ENCODE data around the gene EGLN2.

EGLN2 gene

GRCh38 chr19:40806423-40807146 lies 7.6 kb downstream of the EGLN2 start (continued):
- TF ChIP-seq ZNF362 (tag by site-specific recombination; IDR thresholded peaks at IDR 0.05) (no peak), ZNF398 (tag by site-specific recombination; IDR thresholded peaks at IDR 0.05) (no peak), ZNF175 (tag by site-specific recombination; IDR thresholded peaks at IDR 0.05) (no peak), ZNF626 (tag by site-specific recombination; IDR thresholded peaks at IDR 0.05) (no peak), ZNF501 (tag by site-specific recombination; IDR thresholded peaks at IDR 0.05) (peak; percentile 59), ZNF138 (tag by site-specific recombination; IDR thresholded peaks at IDR 0.05; ENCODE audit: borderline replicate concordance) (no peak), KLF10 (tag by site-specific recombination; IDR thresholded peaks at IDR 0.05) (no peak), ZNF549 (tag by site-specific recombination; IDR thresholded peaks at IDR 0.05) (no peak), TCF7L2 (IDR thresholded peaks at IDR 0.05; ENCODE audit: borderline replicate concordance, low read depth, low read length) (no peak), ZBTB21 (tag by site-specific recombination; IDR thresholded peaks at IDR 0.05) (0 out of 2 replicates have a peak, but pooled peaks have one; percentile 23), ZSCAN30 (tag by site-specific recombination; IDR thresholded peaks at IDR 0.05) (peak; percentile 96), ZNF169 (tag by site-specific recombination; IDR thresholded peaks at IDR 0.05) (no peak), ZNF202 (tag by site-specific recombination; IDR thresholded peaks at IDR 0.05; ENCODE audit: borderline replicate concordance) (no peak), ZNF768 (tag by site-specific recombination; IDR thresholded peaks at IDR 0.05) (no peak; the same call in 1 of the 2 replicates), ZNF623 (tag by site-specific recombination; IDR thresholded peaks at IDR 0.05) (no peak), ZSCAN16 (tag by site-specific recombination; IDR thresholded peaks at IDR 0.05) (no peak), ZNF121 (tag by site-specific recombination; IDR thresholded peaks at IDR 0.05) (no peak), ZNF777 (tag by site-specific recombination; IDR thresholded peaks at IDR 0.05; ENCODE audit: borderline replicate concordance) (no peak), ZNF37A (tag by site-specific recombination; IDR thresholded peaks at IDR 0.05) (no peak), ZNF488 (tag by site-specific recombination; IDR thresholded peaks at IDR 0.05) (no peak)
- TF ChIP-seq, protein P1, sequence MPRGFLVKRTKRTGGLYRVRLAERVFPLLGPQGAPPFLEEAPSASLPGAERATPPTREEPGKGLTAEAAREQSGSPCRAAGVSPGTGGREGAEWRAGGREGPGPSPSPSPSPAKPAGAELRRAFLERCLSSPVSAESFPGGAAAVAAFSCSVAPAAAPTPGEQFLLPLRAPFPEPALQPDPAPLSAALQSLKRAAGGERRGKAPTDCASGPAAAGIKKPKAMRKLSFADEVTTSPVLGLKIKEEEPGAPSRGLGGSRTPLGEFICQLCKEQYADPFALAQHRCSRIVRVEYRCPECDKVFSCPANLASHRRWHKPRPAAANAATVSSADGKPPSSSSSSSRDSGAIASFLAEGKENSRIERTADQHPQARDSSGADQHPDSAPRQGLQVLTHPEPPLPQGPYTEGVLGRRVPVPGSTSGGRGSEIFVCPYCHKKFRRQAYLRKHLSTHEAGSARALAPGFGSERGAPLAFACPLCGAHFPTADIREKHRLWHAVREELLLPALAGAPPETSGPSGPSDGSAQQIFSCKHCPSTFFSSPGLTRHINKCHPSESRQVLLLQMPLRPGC (tag by site-specific recombination; IDR thresholded peaks at IDR 0.05), result no peak
- TF ChIP-seq, protein P2, sequence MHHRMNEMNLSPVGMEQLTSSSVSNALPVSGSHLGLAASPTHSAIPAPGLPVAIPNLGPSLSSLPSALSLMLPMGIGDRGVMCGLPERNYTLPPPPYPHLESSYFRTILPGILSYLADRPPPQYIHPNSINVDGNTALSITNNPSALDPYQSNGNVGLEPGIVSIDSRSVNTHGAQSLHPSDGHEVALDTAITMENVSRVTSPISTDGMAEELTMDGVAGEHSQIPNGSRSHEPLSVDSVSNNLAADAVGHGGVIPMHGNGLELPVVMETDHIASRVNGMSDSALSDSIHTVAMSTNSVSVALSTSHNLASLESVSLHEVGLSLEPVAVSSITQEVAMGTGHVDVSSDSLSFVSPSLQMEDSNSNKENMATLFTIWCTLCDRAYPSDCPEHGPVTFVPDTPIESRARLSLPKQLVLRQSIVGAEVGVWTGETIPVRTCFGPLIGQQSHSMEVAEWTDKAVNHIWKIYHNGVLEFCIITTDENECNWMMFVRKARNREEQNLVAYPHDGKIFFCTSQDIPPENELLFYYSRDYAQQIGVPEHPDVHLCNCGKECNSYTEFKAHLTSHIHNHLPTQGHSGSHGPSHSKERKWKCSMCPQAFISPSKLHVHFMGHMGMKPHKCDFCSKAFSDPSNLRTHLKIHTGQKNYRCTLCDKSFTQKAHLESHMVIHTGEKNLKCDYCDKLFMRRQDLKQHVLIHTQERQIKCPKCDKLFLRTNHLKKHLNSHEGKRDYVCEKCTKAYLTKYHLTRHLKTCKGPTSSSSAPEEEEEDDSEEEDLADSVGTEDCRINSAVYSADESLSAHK (tag by site-specific recombination; IDR thresholded peaks at IDR 0.05), result no peak; the same call in 1 of the 2 replicates
- TF ChIP-seq, protein P3, sequence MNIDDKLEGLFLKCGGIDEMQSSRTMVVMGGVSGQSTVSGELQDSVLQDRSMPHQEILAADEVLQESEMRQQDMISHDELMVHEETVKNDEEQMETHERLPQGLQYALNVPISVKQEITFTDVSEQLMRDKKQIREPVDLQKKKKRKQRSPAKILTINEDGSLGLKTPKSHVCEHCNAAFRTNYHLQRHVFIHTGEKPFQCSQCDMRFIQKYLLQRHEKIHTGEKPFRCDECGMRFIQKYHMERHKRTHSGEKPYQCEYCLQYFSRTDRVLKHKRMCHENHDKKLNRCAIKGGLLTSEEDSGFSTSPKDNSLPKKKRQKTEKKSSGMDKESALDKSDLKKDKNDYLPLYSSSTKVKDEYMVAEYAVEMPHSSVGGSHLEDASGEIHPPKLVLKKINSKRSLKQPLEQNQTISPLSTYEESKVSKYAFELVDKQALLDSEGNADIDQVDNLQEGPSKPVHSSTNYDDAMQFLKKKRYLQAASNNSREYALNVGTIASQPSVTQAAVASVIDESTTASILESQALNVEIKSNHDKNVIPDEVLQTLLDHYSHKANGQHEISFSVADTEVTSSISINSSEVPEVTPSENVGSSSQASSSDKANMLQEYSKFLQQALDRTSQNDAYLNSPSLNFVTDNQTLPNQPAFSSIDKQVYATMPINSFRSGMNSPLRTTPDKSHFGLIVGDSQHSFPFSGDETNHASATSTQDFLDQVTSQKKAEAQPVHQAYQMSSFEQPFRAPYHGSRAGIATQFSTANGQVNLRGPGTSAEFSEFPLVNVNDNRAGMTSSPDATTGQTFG (tag by site-specific recombination; IDR thresholded peaks at IDR 0.05; ENCODE audit: borderline replicate concordance), result no peak
- TF ChIP-seq, protein P4, sequence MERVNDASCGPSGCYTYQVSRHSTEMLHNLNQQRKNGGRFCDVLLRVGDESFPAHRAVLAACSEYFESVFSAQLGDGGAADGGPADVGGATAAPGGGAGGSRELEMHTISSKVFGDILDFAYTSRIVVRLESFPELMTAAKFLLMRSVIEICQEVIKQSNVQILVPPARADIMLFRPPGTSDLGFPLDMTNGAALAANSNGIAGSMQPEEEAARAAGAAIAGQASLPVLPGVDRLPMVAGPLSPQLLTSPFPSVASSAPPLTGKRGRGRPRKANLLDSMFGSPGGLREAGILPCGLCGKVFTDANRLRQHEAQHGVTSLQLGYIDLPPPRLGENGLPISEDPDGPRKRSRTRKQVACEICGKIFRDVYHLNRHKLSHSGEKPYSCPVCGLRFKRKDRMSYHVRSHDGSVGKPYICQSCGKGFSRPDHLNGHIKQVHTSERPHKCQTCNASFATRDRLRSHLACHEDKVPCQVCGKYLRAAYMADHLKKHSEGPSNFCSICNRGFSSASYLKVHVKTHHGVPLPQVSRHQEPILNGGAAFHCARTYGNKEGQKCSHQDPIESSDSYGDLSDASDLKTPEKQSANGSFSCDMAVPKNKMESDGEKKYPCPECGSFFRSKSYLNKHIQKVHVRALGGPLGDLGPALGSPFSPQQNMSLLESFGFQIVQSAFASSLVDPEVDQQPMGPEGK (tag by site-specific recombination; IDR thresholded peaks at IDR 0.05), result peak; percentile 85
- TF ChIP-seq, protein P5, sequence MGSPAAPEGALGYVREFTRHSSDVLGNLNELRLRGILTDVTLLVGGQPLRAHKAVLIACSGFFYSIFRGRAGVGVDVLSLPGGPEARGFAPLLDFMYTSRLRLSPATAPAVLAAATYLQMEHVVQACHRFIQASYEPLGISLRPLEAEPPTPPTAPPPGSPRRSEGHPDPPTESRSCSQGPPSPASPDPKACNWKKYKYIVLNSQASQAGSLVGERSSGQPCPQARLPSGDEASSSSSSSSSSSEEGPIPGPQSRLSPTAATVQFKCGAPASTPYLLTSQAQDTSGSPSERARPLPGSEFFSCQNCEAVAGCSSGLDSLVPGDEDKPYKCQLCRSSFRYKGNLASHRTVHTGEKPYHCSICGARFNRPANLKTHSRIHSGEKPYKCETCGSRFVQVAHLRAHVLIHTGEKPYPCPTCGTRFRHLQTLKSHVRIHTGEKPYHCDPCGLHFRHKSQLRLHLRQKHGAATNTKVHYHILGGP (tag by site-specific recombination; IDR thresholded peaks at IDR 0.05), result no peak
